ENCODE measurements around the gene DNAJC16.

The DNAJC16 gene

DNA sequence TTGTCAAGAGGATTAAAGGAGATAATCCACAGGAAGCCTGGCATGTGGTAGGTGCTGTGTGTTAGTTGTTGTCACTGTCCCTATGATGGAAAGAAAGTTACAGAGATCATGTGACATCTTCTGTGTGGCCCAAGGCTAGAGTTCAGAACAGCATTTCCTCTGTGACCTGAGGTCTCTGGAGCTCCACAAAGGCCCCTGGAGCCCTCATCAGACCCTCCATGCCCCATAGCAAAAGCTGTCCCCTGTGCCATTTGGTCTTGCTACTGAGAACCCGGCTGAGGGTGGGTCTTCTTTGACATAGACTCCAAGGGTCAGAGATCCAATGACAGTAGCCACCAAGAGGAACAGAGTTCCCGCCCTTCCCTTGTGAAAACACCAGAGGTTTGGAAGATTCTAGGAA is 42.7 kb upstream of the DNAJC16 start:
- TF ChIP-seq EGR1 (IDR thresholded peaks at IDR 0.05), result no peak
- TF ChIP-seq, protein P1, sequence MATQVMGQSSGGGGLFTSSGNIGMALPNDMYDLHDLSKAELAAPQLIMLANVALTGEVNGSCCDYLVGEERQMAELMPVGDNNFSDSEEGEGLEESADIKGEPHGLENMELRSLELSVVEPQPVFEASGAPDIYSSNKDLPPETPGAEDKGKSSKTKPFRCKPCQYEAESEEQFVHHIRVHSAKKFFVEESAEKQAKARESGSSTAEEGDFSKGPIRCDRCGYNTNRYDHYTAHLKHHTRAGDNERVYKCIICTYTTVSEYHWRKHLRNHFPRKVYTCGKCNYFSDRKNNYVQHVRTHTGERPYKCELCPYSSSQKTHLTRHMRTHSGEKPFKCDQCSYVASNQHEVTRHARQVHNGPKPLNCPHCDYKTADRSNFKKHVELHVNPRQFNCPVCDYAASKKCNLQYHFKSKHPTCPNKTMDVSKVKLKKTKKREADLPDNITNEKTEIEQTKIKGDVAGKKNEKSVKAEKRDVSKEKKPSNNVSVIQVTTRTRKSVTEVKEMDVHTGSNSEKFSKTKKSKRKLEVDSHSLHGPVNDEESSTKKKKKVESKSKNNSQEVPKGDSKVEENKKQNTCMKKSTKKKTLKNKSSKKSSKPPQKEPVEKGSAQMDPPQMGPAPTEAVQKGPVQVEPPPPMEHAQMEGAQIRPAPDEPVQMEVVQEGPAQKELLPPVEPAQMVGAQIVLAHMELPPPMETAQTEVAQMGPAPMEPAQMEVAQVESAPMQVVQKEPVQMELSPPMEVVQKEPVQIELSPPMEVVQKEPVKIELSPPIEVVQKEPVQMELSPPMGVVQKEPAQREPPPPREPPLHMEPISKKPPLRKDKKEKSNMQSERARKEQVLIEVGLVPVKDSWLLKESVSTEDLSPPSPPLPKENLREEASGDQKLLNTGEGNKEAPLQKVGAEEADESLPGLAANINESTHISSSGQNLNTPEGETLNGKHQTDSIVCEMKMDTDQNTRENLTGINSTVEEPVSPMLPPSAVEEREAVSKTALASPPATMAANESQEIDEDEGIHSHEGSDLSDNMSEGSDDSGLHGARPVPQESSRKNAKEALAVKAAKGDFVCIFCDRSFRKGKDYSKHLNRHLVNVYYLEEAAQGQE (IDR thresholded peaks at IDR 0.05; ENCODE audit: low read depth), result no peak
- TF ChIP-seq NFIC (IDR thresholded peaks at IDR 0.05), result no peak
- TF ChIP-seq, protein P2, sequence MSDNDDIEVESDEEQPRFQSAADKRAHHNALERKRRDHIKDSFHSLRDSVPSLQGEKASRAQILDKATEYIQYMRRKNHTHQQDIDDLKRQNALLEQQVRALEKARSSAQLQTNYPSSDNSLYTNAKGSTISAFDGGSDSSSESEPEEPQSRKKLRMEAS (IDR thresholded peaks at IDR 0.05), result no peak
- TF ChIP-seq YY1 (IDR thresholded peaks at IDR 0.05; ENCODE audit: low read depth), result no peak
- no peak for TF ChIP-seq CREB1 (IDR thresholded peaks at IDR 0.05; ENCODE audit: low read depth)
- TF ChIP-seq RAD21 (IDR thresholded peaks at IDR 0.05; ENCODE audit: low read depth), result no peak
- TF ChIP-seq TEAD4 (IDR thresholded peaks at IDR 0.05), result no peak
- TF ChIP-seq EP300 (IDR thresholded peaks at IDR 0.05; ENCODE audit: borderline replicate concordance), result no peak
- no peak for TF ChIP-seq FOXM1 (IDR thresholded peaks at IDR 0.05; ENCODE audit: borderline replicate concordance, low read depth)
- no peak for TF ChIP-seq CEBPB (IDR thresholded peaks at IDR 0.05)
- TF ChIP-seq TCF12 (IDR thresholded peaks at IDR 0.05; ENCODE audit: low read depth), result no peak
- no peak for TF ChIP-seq ZBTB7A (IDR thresholded peaks at IDR 0.05; ENCODE audit: low read depth)
- no peak for TF ChIP-seq TAF1 (IDR thresholded peaks at IDR 0.05; ENCODE audit: low read depth)

DNA sequence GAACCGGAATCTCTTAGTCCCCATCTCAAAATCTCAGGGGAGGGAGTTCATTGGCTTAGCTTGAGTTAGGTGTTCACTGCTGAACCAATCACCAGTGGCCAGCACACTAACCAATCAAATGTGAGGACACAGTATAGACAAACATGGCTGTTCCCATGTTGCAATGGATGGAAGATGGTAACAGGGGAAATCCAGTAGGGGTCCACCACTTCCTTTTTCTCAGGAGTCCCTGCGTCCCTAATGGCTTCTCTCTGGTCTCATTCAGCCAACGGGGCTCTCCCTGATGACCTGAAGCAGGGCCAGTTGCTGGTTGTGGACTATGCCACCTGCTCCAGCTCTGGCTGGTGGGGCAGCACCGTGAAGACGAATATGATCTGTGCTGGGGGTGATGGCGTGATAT is 41.0 kb upstream of the DNAJC16 start:
- no peak for TF ChIP-seq CREB1 (IDR thresholded peaks at IDR 0.05; ENCODE audit: low read depth)
- TF ChIP-seq, protein P2 (IDR thresholded peaks at IDR 0.05), result no peak
- TF ChIP-seq TEAD4 (IDR thresholded peaks at IDR 0.05), result no peak
- no peak for TF ChIP-seq CEBPB (IDR thresholded peaks at IDR 0.05)
- no peak for TF ChIP-seq FOXM1 (IDR thresholded peaks at IDR 0.05; ENCODE audit: borderline replicate concordance, low read depth)
- no peak for TF ChIP-seq EGR1 (IDR thresholded peaks at IDR 0.05)
- TF ChIP-seq, protein P3, sequence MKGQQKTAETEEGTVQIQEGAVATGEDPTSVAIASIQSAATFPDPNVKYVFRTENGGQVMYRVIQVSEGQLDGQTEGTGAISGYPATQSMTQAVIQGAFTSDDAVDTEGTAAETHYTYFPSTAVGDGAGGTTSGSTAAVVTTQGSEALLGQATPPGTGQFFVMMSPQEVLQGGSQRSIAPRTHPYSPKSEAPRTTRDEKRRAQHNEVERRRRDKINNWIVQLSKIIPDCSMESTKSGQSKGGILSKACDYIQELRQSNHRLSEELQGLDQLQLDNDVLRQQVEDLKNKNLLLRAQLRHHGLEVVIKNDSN (IDR thresholded peaks at IDR 0.05), result no peak

DNA sequence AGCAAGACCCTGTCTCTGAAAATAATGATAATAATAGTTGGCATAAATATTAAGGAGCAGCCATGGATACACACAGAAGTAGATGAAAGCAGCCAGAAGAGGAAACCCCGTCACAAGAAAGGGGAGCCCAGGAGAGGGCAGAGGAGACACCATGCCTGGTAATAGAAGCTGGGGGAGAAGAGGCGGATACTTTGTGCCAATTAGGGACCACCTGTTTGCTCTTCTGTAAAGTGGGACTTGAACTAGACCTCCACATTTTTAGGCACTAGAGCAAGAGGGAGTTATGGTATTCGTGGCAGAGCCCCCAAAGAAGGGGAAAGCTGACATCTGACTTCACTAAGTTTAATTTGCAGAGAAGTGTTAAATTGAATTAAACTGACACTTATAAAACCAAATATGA is 38.3 kb upstream of the DNAJC16 start:
- TF ChIP-seq TAF1 (IDR thresholded peaks at IDR 0.05; ENCODE audit: low read depth) (no peak), EP300 (IDR thresholded peaks at IDR 0.05; ENCODE audit: borderline replicate concordance) (no peak), EGR1 (IDR thresholded peaks at IDR 0.05) (no peak), RAD21 (IDR thresholded peaks at IDR 0.05; ENCODE audit: low read depth) (no peak), NFIC (IDR thresholded peaks at IDR 0.05) (no peak), FOXM1 (IDR thresholded peaks at IDR 0.05; ENCODE audit: borderline replicate concordance, low read depth) (no peak), CREB1 (IDR thresholded peaks at IDR 0.05; ENCODE audit: low read depth) (no peak), TCF12 (IDR thresholded peaks at IDR 0.05; ENCODE audit: low read depth) (no peak), CEBPB (IDR thresholded peaks at IDR 0.05) (no peak), ZBTB7A (IDR thresholded peaks at IDR 0.05; ENCODE audit: low read depth) (no peak)
- TF ChIP-seq, protein P3 (IDR thresholded peaks at IDR 0.05), result no peak
- TF ChIP-seq, protein P1 (IDR thresholded peaks at IDR 0.05; ENCODE audit: low read depth), result no peak

DNA sequence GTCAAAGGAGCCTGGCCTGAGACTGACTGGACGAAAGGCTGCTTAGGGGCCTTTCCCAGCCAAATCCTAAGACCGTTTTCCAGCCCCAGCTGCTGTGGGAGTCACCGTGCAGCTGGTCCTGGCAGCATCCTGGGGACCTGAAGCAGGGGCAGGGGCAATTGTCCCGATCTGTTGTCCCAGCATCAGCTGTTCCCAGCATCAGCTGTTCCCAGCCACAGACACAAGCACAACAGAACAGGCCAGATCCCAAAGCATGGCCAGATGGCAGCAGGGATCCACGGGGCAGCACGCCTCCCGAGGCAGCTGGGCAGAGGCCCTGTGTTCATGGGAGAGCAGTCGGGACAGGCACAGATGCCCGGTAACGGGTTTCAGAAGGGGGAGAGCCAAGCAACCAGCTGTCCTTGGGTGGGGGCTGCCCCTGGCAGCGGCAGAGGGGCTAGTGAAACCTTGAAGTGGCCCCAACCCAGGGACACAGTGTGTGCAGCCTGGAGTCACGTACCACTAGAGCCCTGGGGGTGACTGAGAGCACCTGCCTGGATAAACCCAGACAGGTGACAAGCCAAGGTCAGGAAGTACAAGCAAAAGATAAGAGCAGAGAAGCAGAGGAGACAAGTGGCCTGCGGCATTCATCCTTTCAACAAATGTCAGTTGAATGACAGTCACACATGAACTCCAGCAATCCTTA is 37.5 kb upstream of the DNAJC16 start:
- TF ChIP-seq YY1 (IDR thresholded peaks at IDR 0.05; ENCODE audit: low read depth) (no peak), CREB1 (IDR thresholded peaks at IDR 0.05; ENCODE audit: low read depth) (no peak), RAD21 (IDR thresholded peaks at IDR 0.05; ENCODE audit: low read depth) (no peak), TEAD4 (IDR thresholded peaks at IDR 0.05) (no peak), EP300 (IDR thresholded peaks at IDR 0.05; ENCODE audit: borderline replicate concordance) (no peak), TCF12 (IDR thresholded peaks at IDR 0.05; ENCODE audit: low read depth) (no peak), CEBPB (IDR thresholded peaks at IDR 0.05) (no peak), TAF1 (IDR thresholded peaks at IDR 0.05; ENCODE audit: low read depth) (no peak), EGR1 (IDR thresholded peaks at IDR 0.05) (no peak), FOXM1 (IDR thresholded peaks at IDR 0.05; ENCODE audit: borderline replicate concordance, low read depth) (no peak), ZBTB7A (IDR thresholded peaks at IDR 0.05; ENCODE audit: low read depth) (no peak), NFIC (IDR thresholded peaks at IDR 0.05) (no peak)
- TF ChIP-seq, protein P3 (IDR thresholded peaks at IDR 0.05), result no peak
- TF ChIP-seq, protein P2 (IDR thresholded peaks at IDR 0.05), result no peak

DNA sequence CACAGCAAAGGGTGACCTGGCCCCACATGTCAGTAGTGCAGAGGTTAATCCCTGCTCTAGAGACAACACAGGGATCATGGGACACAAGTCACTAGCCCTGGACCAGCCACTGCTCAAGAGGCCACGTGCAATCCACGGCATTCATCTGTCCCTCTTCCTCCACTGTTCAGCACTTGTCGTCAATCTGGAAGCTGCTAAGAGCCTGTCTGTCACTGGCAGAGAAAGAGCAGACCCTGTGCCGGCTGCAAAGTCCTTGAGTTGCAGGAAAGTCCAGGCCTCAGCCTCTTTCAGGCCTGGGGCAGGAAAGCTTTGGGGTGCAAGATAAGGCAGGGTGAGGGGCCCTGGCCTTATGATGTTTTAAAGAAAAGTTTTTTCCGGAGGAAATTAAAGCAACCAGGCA is 34.1 kb upstream of the DNAJC16 start:
- TF ChIP-seq TAF1 (IDR thresholded peaks at IDR 0.05; ENCODE audit: low read depth) (no peak), TEAD4 (IDR thresholded peaks at IDR 0.05) (no peak), RAD21 (IDR thresholded peaks at IDR 0.05; ENCODE audit: low read depth) (no peak), FOXM1 (IDR thresholded peaks at IDR 0.05; ENCODE audit: borderline replicate concordance, low read depth) (no peak), CEBPB (IDR thresholded peaks at IDR 0.05) (no peak), TCF12 (IDR thresholded peaks at IDR 0.05; ENCODE audit: low read depth) (no peak), ZBTB7A (IDR thresholded peaks at IDR 0.05; ENCODE audit: low read depth) (no peak)
- TF ChIP-seq, protein P3 (IDR thresholded peaks at IDR 0.05), result no peak

Measured in Ishikawa (cell line).